Stomach (tissue), 9 donors: ENCODE data around the gene PPIL6. TPM values are rescaled to one million over a fixed set of nuclear protein-coding genes. Genes with fewer than 3 reads are reported as not detected.
A peak's percentile ranks its signal among the peaks of the same experiment; 100 is the strongest.

Experiments used
- DNase-seq, 2 donors: peaks; one replicate each; pipeline versions ENCODE4 v3.0.0 to v3.0.0-alpha.2; 2013 to 2019
- H3K27ac ChIP-seq, 5 donors: fragments of 200-600 bp in 4 of 5; sonication (generic) in 4 of 5; one replicate each; pipeline ENCODE4 v1.5.1; 2013 to 2019; ENCODE audit warnings: mild to moderate bottlenecking in 1 of 5, moderate library complexity in 1 of 5
- H3K27me3 ChIP-seq, 3 donors: fragments of 200-600 bp; sonication (generic); one replicate each; pipeline ENCODE4 v1.5.1; 2017 to 2019; ENCODE audit warnings: mixed run types in 1 of 3
- H3K36me3 ChIP-seq, 4 donors: fragments of 200-600 bp; sonication (generic); 1 replicate in 3 of 4; 2 replicates in 1 of 4; pipeline ENCODE4 v1.5.1; 2016 to 2019
- H3K4me1 ChIP-seq, 4 donors: fragments of 200-600 bp; sonication (generic); one replicate each; pipeline ENCODE4 v1.5.1; 2016 to 2019
- H3K4me3 ChIP-seq, 4 donors: fragments of 200-600 bp; sonication (generic) in 3 of 4; one replicate each; pipeline ENCODE4 v1.5.1; 2016 to 2019; ENCODE audit warnings: mild to moderate bottlenecking in 1 of 4
- H3K9me3 ChIP-seq, 4 donors: fragments of 200-600 bp; sonication (generic); one replicate each; pipeline ENCODE4 v1.5.1; 2016 to 2019
- EP300 ChIP-seq: sonication (generic); formaldehyde crosslinking; IDR thresholded peaks from one replicate; pipeline ENCODE4 v1.6.1; 2017; ENCODE audit warnings: antibody characterized with exemption
- POLR2A ChIP-seq, 4 donors: fragments of 450-650 bp; IDR thresholded peaks; one replicate each; pipeline ENCODE4 v1.6.1; 2016; ENCODE audit warnings: antibody characterized with exemption in 4 of 4, control low read depth in 2 of 4, mild to moderate bottlenecking in 1 of 4, moderate library complexity in 1 of 4
- POLR2AphosphoS5 ChIP-seq, 3 donors: sonication (generic); formaldehyde crosslinking; IDR thresholded peaks; one replicate each; pipeline ENCODE4 v1.6.1; 2016; ENCODE audit warnings: antibody characterized with exemption in 3 of 3
- WGBS, 5 donors: extraction: QIAGEN DNeasy Blood & Tissue Kit in 3 of 5; methylation state at CpG; one replicate each; pipeline versions ENCODE4 v1.1.5 to v1.1.7; 2013 to 2018; 5-methylcytosine and 5-hydroxymethylcytosine counted together
- intact Hi-C: fragments of 100-400 bp; cut with DNase I; formaldehyde crosslinking; loops from one replicate; pipeline ENCODE4 v1.15.1; 2023; ENCODE audit warnings: low total_unique reads
- polyA plus RNA-seq, 3 donors: library from polyadenylated mRNA; stranded (reverse); fragments of 200-250 nt; gene quantifications; one replicate each; pipeline ENCODE4 v1.2.3, GENCODE V29; 2013
- total RNA-seq, 5 donors: library from RNA; depleted of rRNA; stranded (reverse); fragments of >200 nt; gene quantifications; one replicate each; pipeline versions ENCODE4 v1.1.0 to v1.2.3, GENCODE V29; 2014 to 2016
- TF ChIP-seq, protein P1 (sequence below), 7 experiments: fragments of 450-650 bp in 4 of 7; fragments of 200-600 bp in 3 of 7; sonication (generic) in 3 of 7; IDR thresholded peaks; one replicate each; pipeline ENCODE4 v1.5.1; 2016 to 2019; ENCODE audit warnings: antibody characterized with exemption in 7 of 7, control low read depth in 2 of 7, mild to moderate bottlenecking in 1 of 7
- donor health status: healthy with polysubstance abuse.
- donor health status: Bipolar disorder and iron deficiency.
- donor health status: healthy.

PPIL6 gene
- total and polyA plus RNA-seq, 8 donors, result 1.0 to 8.6 (median 3.0) TPM; not detected in 2

GRCh38 chr6:109436041-109436440 is 4.4 kb downstream of the PPIL6 start:
- no peak for TF ChIP-seq EP300
- TF ChIP-seq POLR2AphosphoS5 (IDR thresholded peaks at IDR 0.05), result no peak
- H3K36me3 ChIP-seq, result no peaks in the 10 kb centered on the region
- 81 to 91% (median 87%) methylated on average over 5 of the region's 5 CpGs for WGBS, 5 donors
- H3K4me3 ChIP-seq, result no peak overlapping the region
- no peak overlapping the region for H3K27ac ChIP-seq
- H3K9me3 ChIP-seq, result no peaks in the 10 kb centered on the region
- no peak for DNase-seq
- no peaks in the 10 kb centered on the region for H3K27me3 ChIP-seq
- H3K4me1 ChIP-seq, result peaks cover 11 to 18% (median 14%) of the 10 kb centered on the region in 4 donors
- intact Hi-C loops, result no loop called here

- TF ChIP-seq POLR2A (IDR thresholded peaks at IDR 0.05) (no peak), POLR2AphosphoS5 (IDR thresholded peaks at IDR 0.05) (no peak), EP300 (no peak)
- TF ChIP-seq, protein P1, sequence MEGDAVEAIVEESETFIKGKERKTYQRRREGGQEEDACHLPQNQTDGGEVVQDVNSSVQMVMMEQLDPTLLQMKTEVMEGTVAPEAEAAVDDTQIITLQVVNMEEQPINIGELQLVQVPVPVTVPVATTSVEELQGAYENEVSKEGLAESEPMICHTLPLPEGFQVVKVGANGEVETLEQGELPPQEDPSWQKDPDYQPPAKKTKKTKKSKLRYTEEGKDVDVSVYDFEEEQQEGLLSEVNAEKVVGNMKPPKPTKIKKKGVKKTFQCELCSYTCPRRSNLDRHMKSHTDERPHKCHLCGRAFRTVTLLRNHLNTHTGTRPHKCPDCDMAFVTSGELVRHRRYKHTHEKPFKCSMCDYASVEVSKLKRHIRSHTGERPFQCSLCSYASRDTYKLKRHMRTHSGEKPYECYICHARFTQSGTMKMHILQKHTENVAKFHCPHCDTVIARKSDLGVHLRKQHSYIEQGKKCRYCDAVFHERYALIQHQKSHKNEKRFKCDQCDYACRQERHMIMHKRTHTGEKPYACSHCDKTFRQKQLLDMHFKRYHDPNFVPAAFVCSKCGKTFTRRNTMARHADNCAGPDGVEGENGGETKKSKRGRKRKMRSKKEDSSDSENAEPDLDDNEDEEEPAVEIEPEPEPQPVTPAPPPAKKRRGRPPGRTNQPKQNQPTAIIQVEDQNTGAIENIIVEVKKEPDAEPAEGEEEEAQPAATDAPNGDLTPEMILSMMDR (IDR thresholded peaks at IDR 0.05), result no peak
- H3K36me3 ChIP-seq, result no peaks in the 10 kb centered on the region
- no peak overlapping the region for H3K27ac ChIP-seq
- H3K9me3 ChIP-seq, result no peaks in the 10 kb centered on the region
- peaks cover 5 to 10% (median 7%) of the 10 kb centered on the region in 4 donors for H3K4me1 ChIP-seq
- no peak for DNase-seq
- 61 to 85% (median 64%) methylated on average over 2 of the region's 2 CpGs for WGBS, 5 donors
- H3K27me3 ChIP-seq, result no peaks in the 10 kb centered on the region
- intact Hi-C loops, result no loop called here
- H3K4me3 ChIP-seq, result no peak overlapping the region
Measured at GRCh38 chr6:109434456-109434855, 6.0 kb downstream of the PPIL6 start.

- DNase-seq, result no peak
- intact Hi-C loops, result no loop called here
- H3K4me3 ChIP-seq, result no peak overlapping the region
Measured at GRCh38 chr6:109429496-109429895, 10.9 kb downstream of the PPIL6 start.

GRCh38 chr6:109428889-109429477 is 11.4 kb downstream of the PPIL6 start:
- intact Hi-C loops, result no loop called here
- WGBS, 5 donors, result 38 to 49% (median 48%) methylated on average over 7 of the region's 7 CpGs
- TF ChIP-seq POLR2A (IDR thresholded peaks at IDR 0.05) (no peak), EP300 (no peak), POLR2AphosphoS5 (IDR thresholded peaks at IDR 0.05) (no peak)
- TF ChIP-seq, protein P1 (IDR thresholded peaks at IDR 0.05), result no peak
- no peaks in the 10 kb centered on the region for H3K36me3 ChIP-seq
- no peak overlapping the region for H3K27ac ChIP-seq
- peaks cover 0 to 18% (median 4%) of the 10 kb centered on the region in 4 donors for H3K4me1 ChIP-seq
- H3K9me3 ChIP-seq, result no peaks in the 10 kb centered on the region
- H3K27me3 ChIP-seq, result no peaks in the 10 kb centered on the region
- DNase-seq, result peak in 1 of 2 donors; percentile 79
- H3K4me3 ChIP-seq, result no peak overlapping the region

More at GRCh38 chr6:109429496-109429895, 10.9 kb downstream of the PPIL6 start:
- H3K9me3 ChIP-seq, result no peaks in the 10 kb centered on the region
- 95 to 97% (median 97%) methylated on average over 3 of the region's 3 CpGs for WGBS, 5 donors
- no peaks in the 10 kb centered on the region for H3K27me3 ChIP-seq
- peaks cover 0 to 13% (median 4%) of the 10 kb centered on the region in 4 donors for H3K4me1 ChIP-seq
- TF ChIP-seq, protein P1 (IDR thresholded peaks at IDR 0.05), result no peak
- no peak for TF ChIP-seq EP300
- TF ChIP-seq POLR2AphosphoS5 (IDR thresholded peaks at IDR 0.05), result no peak
- TF ChIP-seq POLR2A (IDR thresholded peaks at IDR 0.05), result no peak
- no peaks in the 10 kb centered on the region for H3K36me3 ChIP-seq
- H3K27ac ChIP-seq, result no peak overlapping the region

DNA sequence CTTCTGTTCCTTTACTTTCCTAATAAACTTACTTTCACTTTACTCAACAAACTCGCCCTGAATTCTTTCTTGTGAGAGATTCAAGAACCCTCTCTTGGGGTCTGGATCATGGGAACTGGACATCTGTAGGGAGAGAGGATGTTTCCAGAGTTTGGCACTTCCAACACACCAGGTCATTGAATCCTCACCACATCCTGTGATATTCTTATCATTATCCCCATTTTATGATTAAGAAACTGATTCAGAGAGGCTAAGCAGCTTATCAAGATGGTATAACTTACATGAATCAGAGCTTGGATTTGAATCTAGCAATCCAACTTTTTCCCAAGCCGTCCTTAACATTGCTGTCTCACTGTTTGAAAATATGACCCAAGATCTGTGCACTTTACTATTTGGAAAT is 15.5 kb downstream of the PPIL6 start:
- WGBS, 5 donors, result 80 to 90% (median 88%) methylated on average over 2 of the region's 2 CpGs
- H3K27ac ChIP-seq, result no peak overlapping the region
- no peaks in the 10 kb centered on the region for H3K36me3 ChIP-seq
- no peaks in the 10 kb centered on the region for H3K9me3 ChIP-seq
- no peaks in the 10 kb centered on the region for H3K27me3 ChIP-seq
- intact Hi-C loops, result no loop called here
- no peak for DNase-seq
- no peak overlapping the region for H3K4me3 ChIP-seq
- H3K4me1 ChIP-seq, result peaks cover 0 to 18% (median 4%) of the 10 kb centered on the region in 4 donors
- TF ChIP-seq, protein P1 (IDR thresholded peaks at IDR 0.05), result no peak
- TF ChIP-seq EP300 (no peak), POLR2A (IDR thresholded peaks at IDR 0.05) (no peak), POLR2AphosphoS5 (IDR thresholded peaks at IDR 0.05) (no peak)
